GM18867 (cell line): Measurements from ENCODE around the gene TXN2.
"Not testable (repeated sequence)": the region's sequence is repeated elsewhere in the genome, so short reads cannot be mapped to it uniquely, and the experiment has no call there.

Source experiments
- ATAC-seq: cut with Tn5 transposase; IDR thresholded peaks from one replicate; pipeline ENCODE4 v1.9.1; 2021; ENCODE audit warnings: mild to moderate bottlenecking, moderate library complexity; ENCODE audit not compliant: unreplicated experiment

Gene TXN2

DNA sequence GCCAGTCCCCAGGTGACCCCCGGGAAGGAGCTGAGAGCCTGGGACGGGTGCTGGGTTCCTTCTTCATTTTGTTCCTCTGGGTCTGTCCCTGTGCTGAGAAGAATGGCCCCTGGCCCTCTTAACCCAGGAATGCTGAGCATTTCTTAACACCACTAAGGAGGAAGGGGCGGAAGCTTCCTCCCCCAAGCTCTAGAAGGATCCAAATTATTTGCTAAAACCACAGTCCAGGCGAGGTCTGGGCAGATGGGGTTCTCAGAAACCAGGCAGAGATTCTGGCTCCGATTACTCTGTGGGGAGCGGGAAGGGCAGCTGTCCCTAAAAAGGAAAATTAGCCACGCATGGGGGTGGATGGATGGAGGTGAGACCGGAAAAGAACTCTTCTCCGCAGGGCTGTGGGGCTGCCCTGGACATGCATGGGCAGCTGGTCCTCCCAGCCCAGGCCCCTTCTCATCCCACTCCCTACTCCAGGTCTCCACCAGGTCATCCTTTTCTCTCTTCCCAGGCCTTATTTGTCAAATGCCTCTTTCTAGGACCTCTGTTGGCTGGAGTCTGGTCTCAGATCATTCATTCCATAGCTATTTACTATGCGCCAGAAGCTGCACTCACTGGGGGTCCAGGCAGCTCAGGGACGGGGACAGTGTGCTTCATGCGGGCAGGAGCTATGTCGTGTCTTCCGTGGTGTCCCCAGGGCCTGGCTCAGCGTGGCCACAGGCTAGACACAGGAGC is 48.7 kb downstream of the TXN2 start:
- no peak for ATAC-seq

- no peak for ATAC-seq
These were observed 49.5 kb downstream of the TXN2 start for GRCh38 chr22:36431977-36432376.

DNA sequence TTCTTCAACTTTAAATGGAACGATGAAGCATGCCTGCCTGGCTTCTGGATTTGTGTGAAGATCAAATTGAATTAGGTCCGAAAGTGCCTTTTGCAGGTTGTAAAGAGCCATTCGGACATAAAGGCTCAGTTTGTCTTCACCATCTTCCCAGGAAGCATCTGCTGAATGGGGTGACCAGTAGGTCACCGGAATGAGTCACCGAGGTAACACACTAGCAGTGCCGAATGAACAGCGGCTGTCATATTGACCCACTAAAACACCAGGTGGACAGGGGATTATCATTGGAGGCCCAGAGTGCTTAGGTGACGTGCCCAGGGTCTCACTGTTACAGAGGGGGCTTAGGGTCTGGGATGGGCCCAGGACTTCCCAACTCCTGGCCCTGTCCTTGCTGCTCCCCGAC is 50.6 kb downstream of the TXN2 start:
- ATAC-seq: no peak

DNA sequence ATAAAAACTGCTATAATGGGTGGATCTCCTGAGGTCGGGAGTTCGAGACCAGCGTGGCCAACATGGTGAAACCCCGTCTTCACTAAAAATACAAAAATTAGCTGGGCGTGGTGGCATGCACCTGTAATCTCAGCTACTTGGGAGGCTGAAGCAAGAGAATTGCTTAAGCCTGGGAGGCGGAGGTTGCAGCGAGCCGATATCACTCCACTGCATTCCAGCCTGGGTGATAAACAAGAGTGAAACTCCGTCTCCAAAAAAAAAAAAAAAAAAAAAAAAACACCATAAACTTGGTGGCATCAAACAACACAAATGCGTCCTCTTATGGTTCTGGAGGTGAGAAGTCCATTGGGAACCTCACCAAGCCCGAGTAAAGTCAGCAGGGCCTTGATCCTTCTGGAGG is 53.5 kb downstream of the TXN2 start:
- not testable (repeated sequence) for ATAC-seq

GRCh38 chr22:36425977-36426523 is 55.4 kb downstream of the TXN2 start:
- ATAC-seq: no peak

DNA sequence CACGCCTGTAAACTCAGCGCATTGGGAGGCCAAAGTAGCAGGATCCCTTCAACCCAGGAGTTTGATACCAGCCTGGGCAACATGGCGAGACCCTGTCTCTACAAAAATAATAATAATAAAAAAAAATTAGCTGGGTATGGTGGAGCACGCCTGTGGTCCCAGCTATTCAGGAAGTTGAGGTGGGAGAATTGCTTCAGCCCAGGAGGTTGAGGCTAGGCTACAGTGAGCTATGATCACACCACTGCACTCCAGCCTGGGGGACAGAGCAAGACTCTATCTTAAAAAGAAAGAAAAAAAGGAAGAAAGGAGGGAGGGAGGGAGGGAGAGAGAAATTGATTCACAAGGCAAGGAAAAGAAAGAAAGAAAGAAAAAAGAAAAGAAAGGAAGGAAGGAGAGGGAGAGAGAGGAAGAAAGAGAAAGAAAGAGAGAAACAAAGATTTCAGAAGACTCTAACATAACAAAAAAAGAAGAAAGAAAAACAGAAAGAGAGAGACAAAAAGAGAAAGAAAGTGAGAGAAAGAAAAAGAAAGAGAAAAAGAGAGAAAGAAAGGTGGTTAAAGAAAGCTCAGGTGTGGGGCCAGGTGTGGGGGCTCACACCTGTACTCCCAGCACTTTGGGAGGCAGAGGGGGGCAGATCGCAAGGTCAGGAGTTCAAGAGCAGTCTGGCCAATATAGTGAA is 56.4 kb downstream of the TXN2 start:
- ATAC-seq: no peak

DNA sequence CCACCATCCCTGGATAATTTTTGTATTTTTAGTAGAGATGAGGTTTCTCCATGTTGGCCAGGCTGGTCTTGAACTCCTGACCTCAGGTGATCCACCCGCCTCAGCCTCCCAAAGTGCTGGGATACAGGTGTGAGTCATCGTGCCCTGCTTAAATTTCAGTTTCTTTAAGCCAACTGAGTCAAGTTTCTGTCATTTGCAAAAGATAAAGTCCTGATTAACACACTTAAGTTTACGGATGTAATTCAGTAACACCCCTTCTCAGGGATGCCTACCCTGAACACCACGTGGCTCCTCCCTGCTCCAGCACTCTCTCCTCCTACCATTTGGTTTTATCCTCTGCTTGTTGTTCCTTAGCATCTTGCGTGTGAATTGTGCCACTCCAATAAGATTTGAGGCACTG is 57.0 kb downstream of the TXN2 start:
- not testable (repeated sequence) for ATAC-seq

DNA sequence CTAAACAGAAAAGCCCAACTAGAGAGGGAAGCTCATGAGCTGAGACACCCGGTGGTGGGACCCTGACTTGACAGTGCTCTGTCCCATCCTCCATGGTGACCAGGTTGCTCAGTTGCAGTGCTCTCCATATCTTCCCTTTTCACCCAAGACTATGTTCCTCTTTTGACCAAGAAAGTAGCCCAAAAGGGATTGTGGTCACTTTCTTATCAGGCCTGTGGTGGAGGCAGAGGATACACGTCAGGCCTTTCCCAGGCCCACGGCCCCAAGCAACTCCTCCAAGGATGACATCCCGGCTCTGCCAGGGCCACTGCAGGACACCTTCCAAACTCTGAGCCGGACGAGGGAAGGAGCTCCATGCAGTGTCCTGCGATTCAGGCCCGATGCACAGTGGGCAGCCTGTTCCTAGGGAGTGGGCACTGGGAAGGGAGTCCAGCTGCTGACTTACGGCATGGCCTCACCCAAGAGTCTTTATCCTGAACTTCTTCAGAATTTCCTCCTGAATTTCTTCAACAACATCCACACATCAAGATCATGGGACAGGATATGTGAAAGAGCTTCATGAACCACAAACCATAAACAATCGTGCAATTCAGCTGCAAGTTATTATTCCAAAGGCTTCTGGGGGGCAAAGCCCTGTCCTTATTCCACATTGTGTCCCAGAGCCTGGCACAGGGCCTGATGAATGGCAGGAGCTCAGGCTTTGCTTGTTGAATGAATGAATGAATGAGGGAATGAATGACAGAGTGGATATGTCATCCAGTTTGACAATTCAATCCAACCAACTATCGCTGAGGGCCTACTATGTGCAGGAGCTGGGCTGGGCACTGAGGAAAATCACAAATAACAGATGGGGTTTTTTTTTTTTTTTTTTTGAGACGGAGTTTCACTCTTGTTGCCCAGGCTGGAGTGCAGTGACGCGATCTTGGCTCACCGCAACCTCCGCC is 57.7 kb downstream of the TXN2 start:
- ATAC-seq: no peak

GRCh38 chr22:36422287-36423014 is 59.0 kb downstream of the TXN2 start:
- ATAC-seq: no peak

DNA sequence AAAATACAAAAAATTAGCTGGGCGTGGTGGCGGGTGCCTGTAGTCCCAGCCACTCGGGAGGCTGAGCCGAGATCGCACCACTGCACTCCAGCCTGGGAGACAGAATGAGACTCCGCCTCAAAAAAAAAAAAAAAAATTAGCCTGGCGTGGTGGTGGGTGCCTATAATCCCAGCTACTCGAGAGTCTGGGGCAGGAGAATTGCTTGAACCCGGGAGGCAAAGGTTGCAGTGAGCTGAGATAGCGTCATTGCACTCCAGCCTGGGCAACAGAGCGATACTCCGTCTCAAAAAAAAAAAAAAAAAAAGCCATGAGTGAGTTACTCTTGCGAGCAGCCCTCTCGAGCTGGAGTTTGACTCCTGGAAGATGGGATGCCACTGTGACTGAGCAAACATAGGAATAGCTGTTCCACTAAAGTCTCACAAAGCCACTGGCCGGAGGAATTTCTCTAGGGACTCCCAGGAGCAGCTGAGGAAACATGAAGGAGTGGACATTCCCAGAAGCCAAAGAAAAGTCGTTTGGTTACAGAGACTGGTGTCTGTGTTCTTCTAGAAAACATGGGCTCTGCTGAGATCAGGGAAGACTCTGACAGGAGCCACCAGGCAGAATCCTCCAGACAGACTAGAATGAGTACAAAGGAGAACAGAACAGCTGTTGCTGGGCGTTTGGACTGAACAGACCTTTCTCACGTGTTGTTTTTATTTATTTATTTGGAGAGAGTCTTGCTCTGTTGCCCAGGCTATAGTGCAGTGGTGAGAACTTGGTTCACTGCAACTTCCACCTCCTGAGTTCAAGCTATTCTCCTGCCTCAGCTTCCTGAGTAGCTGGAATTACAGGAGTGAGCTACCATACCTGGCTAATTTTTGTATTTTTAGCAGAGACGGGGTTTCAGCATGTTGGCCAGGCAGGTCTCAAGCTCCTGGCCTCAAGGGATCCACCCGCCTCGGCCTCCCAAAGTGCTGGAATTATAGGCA is 61.2 kb downstream of the TXN2 start:
- ATAC-seq: no peak

DNA sequence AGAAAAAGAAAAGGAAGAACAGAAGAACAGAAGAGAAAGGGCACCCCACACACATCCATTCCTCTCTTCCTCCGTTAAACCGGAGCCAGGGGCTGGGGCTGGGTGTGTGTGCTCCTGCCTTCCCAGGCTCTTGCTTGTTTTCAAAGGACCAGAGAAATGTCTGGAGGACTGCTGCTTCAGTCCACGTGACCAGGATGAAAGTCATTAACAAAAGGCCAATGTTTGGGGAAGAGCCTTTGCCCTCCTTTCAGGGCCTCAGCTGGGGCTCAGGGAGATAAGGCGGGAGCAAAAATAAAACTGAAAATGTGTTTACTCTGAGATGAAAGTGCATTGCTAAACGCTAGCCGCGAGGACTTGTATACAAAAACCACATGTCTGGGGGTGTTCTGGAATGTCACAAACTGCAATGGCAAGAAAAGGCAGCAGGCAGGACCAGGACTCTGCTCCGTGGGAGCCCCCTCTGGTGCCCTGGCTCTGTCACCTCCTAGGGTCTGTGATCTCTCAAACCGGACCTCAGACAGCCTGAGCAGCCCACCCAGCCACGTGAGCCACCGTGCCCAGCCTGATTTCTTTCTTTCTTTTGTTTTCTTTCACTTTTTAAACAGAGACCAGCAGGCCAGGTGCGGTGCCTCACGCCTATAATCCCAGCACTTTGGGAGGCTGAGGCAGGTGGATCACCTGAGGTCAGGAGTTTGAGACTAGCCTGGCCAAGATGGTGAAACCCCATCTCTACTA is 62.1 kb downstream of the TXN2 start:
- peak; percentile 51 for ATAC-seq

GRCh38 chr22:36417281-36417686 is 64.2 kb downstream of the TXN2 start:
- no peak for ATAC-seq
